Neuronal stem cell (in vitro differentiated cells): ENCODE data around the gene MYH7.
A peak's percentile ranks its signal among the peaks of the same experiment; 100 is the strongest.

ENCODE experiments used
- DNase-seq: peaks from one replicate; pipeline ENCODE4 v3.0.0-alpha.2; 2013; ENCODE audit warnings: low spot score
- H2AFZ ChIP-seq: one replicate; pipeline ENCODE4 v1.6.1; 2013; ENCODE audit warnings: mild to moderate bottlenecking, low read length, inconsistent platforms
- H2AK5ac ChIP-seq: 2 replicates; pipeline ENCODE4 v1.6.1; 2013; ENCODE audit warnings: low read depth, mild to moderate bottlenecking, inconsistent platforms, low read length, moderate library complexity, mixed read lengths
- H2BK120ac ChIP-seq: 2 replicates; pipeline ENCODE4 v1.6.1; 2013; ENCODE audit warnings: low read depth, mild to moderate bottlenecking, inconsistent platforms, low read length, moderate library complexity, mixed read lengths
- H2BK12ac ChIP-seq: one replicate; pipeline ENCODE4 v1.6.1; 2013; ENCODE audit warnings: low read length, inconsistent platforms
- H2BK15ac ChIP-seq: 2 replicates; pipeline ENCODE4 v1.6.1; 2013; ENCODE audit warnings: mild to moderate bottlenecking, low read length, inconsistent platforms, mixed read lengths
- H2BK5ac ChIP-seq: one replicate; pipeline ENCODE4 v1.6.1; 2013; ENCODE audit warnings: inconsistent platforms, mild to moderate bottlenecking, low read length, moderate library complexity
- H3K14ac ChIP-seq: one replicate; pipeline ENCODE4 v1.6.1; 2013; ENCODE audit warnings: low read length, inconsistent platforms
- H3K18ac ChIP-seq: 2 replicates; pipeline ENCODE4 v1.6.1; 2013; ENCODE audit warnings: low read length, inconsistent platforms
- H3K23ac ChIP-seq: 2 replicates; pipeline ENCODE4 v1.6.1; 2013; ENCODE audit warnings: low read depth, mild to moderate bottlenecking, mixed read lengths, low read length, inconsistent platforms; ENCODE audit not compliant: poor library complexity
- H3K27ac ChIP-seq: replicated peaks from 3 replicates; pipeline ENCODE4 v1.5.1; 2013; ENCODE audit warnings: low read length, inconsistent platforms
- H3K27me3 ChIP-seq, 3 experiments: 2 replicates each; pipeline ENCODE4 v1.6.1; 2013; ENCODE audit warnings: low read length in 3 of 3, mild to moderate bottlenecking in 2 of 3, inconsistent platforms in 1 of 3, low read depth in 1 of 3, mixed read lengths in 1 of 3, moderate library complexity in 1 of 3; ENCODE audit not compliant: control insufficient read depth in 3 of 3, insufficient read depth in 3 of 3
- H3K36me3 ChIP-seq, 2 donors: replicated peaks in 1 of 2; 2 replicates each; pipeline ENCODE4 v1.6.1; 2013; ENCODE audit warnings: low read length in 2 of 2; ENCODE audit not compliant: control insufficient read depth in 2 of 2, insufficient read depth in 2 of 2
- H3K4ac ChIP-seq: 2 replicates; pipeline ENCODE4 v1.6.1; 2013; ENCODE audit warnings: inconsistent platforms, mild to moderate bottlenecking, low read length, moderate library complexity
- H3K4me1 ChIP-seq, 2 donors: 1 replicate in 1 of 2; 2 replicates in 1 of 2; pipeline ENCODE4 v1.6.1; 2013; ENCODE audit warnings: low read length in 2 of 2, low read depth in 1 of 2; ENCODE audit not compliant: control insufficient read depth in 2 of 2, insufficient read depth in 1 of 2
- H3K4me2 ChIP-seq: one replicate; pipeline ENCODE4 v1.6.1; 2013; ENCODE audit warnings: mild to moderate bottlenecking, low read length, inconsistent platforms; ENCODE audit not compliant: insufficient read depth, poor library complexity, severe bottlenecking
- H3K4me3 ChIP-seq, 2 donors: 2 replicates each; pipeline ENCODE4 v1.5.1; 2013; ENCODE audit warnings: low read length in 2 of 2, mild to moderate bottlenecking in 2 of 2, inconsistent platforms in 1 of 2, moderate library complexity in 1 of 2
- H3K79me1 ChIP-seq: one replicate; pipeline ENCODE4 v1.6.1; 2013; ENCODE audit warnings: low read depth, mild to moderate bottlenecking, inconsistent platforms, low read length, moderate library complexity
- H3K9ac ChIP-seq: one replicate; pipeline ENCODE4 v1.6.1; 2013; ENCODE audit warnings: mild to moderate bottlenecking, low read depth, low read length, inconsistent platforms; ENCODE audit not compliant: poor library complexity
- H3K9me3 ChIP-seq, 2 donors: replicated peaks in 1 of 2; 2 replicates each; pipeline versions ENCODE3 to v1.6.1; 2013; ENCODE audit warnings: low read length in 2 of 2, mild to moderate bottlenecking in 2 of 2, inconsistent platforms in 1 of 2, low read depth in 1 of 2, mixed read lengths in 1 of 2, moderate library complexity in 1 of 2; ENCODE audit not compliant: control insufficient read depth in 2 of 2, insufficient read depth in 1 of 2
- H4K8ac ChIP-seq: one replicate; pipeline ENCODE4 v1.6.1; 2013; ENCODE audit warnings: low read depth, mild to moderate bottlenecking, inconsistent platforms, low read length, moderate library complexity
- H4K91ac ChIP-seq: one replicate; pipeline ENCODE4 v1.6.1; 2013; ENCODE audit warnings: low read length, low read depth, mild to moderate bottlenecking, inconsistent platforms; ENCODE audit not compliant: poor library complexity
- WGBS, 2 donors: extraction: QIAGEN DNeasy Blood & Tissue Kit; methylation state at CpG; one replicate each; pipeline ENCODE4 v1.1.7; 2013; ENCODE audit warnings: missing lambda C conversion rate in 2 of 2, mixed read lengths in 1 of 2; ENCODE audit not compliant: insufficient read length in 2 of 2, insufficient replicate concordance in 1 of 2; ENCODE audit errors: extremely low coverage in 2 of 2; 5-methylcytosine and 5-hydroxymethylcytosine counted together

MYH7 gene

GRCh38 chr14:23408307-23408630 lies 27.2 kb downstream of the MYH7 start:
- H3K79me1 ChIP-seq: peaks cover 2% of the 10 kb centered on the region
- H2AK5ac ChIP-seq: peak overlapping the region; percentile 28
- no peak overlapping the region for H4K8ac ChIP-seq
- H3K18ac ChIP-seq: peak overlapping the region; percentile 40
- peak overlapping the region; percentile 45 for H3K9ac ChIP-seq
- no CpG with 5 or more reads among the region's 5 CpGs for WGBS, 2 donors
- H3K4me3 ChIP-seq: no peak overlapping the region
- no peaks in the 10 kb centered on the region for H3K9me3 ChIP-seq
- H3K4me2 ChIP-seq: no peak overlapping the region
- no peak overlapping the region for H4K91ac ChIP-seq
- no peaks in the 10 kb centered on the region for H3K36me3 ChIP-seq
- H3K23ac ChIP-seq: no peak overlapping the region
- H3K27ac ChIP-seq: no peak overlapping the region
- H3K27me3 ChIP-seq: peaks cover 0 to 70% (median 0%) of the 10 kb centered on the region in 3 experiments
- peaks cover 5% of the 10 kb centered on the region in 2 donors for H3K4me1 ChIP-seq
- no peak for DNase-seq
- no peak overlapping the region for H2BK12ac ChIP-seq
- H2BK15ac ChIP-seq: no peak overlapping the region
- no peak overlapping the region for H3K4ac ChIP-seq
- H3K14ac ChIP-seq: no peak overlapping the region
- H2BK120ac ChIP-seq: no peak overlapping the region
- H2AFZ ChIP-seq: no peak overlapping the region
- no peak overlapping the region for H2BK5ac ChIP-seq

- Histone ChIP-seq H3K4me2 (no peak within 1 kb of the TSS), H4K91ac (no peak within 1 kb of the TSS)
- no peak for DNase-seq
Measured at GRCh38 chr14:23407516-23408306, 27.7 kb downstream of the MYH7 start, which contains the start of gene MYH6. Gene MYH6 (minus strand): TSS chr14:23408273. CDS start chr14:23407223, 1,050 bp downstream.

GRCh38 chr14:23406725-23407355 lies 28.6 kb downstream of the MYH7 start:
- Histone ChIP-seq H3K27ac (no peak overlapping the region), H3K14ac (no peak overlapping the region), H3K4ac (no peak overlapping the region), H3K9ac (no peak overlapping the region), H3K9me3 (no peaks in the 10 kb centered on the region), H2BK15ac (no peak overlapping the region), H3K36me3 (no peaks in the 10 kb centered on the region), H3K27me3 (peaks cover 0 to 76% (median 0%) of the 10 kb centered on the region in 3 experiments), H3K4me3 (no peak overlapping the region), H3K4me2 (no peak overlapping the region), H3K79me1 (peaks cover 2% of the 10 kb centered on the region), H2BK120ac (no peak overlapping the region), H2BK5ac (no peak overlapping the region), H4K8ac (no peak overlapping the region), H2BK12ac (no peak overlapping the region), H2AFZ (no peak overlapping the region), H2AK5ac (peak overlapping the region; percentile 31), H3K4me1 (peaks cover 5% of the 10 kb centered on the region in 2 donors), H3K18ac (no peak overlapping the region), H3K23ac (no peak overlapping the region), H4K91ac (no peak overlapping the region)
- no peak for DNase-seq
- no CpG with 5 or more reads among the region's 15 CpGs for WGBS, 2 donors

More at GRCh38 chr14:23407516-23408306, 27.7 kb downstream of the MYH7 start, which contains the start of gene MYH6:
- peaks cover 5% of the 10 kb centered on the region in 2 donors for H3K4me1 ChIP-seq
- no CpG with 5 or more reads among the region's 15 CpGs for WGBS, 2 donors
- peak within 1 kb of the TSS; percentile 45 for H3K9ac ChIP-seq
- H3K79me1 ChIP-seq: peaks cover 2% of the 10 kb centered on the region
- H2AFZ ChIP-seq: no peak within 1 kb of the TSS
- H3K27ac ChIP-seq: no peak within 1 kb of the TSS
- no peak within 1 kb of the TSS for H2BK15ac ChIP-seq
- H4K8ac ChIP-seq: no peak within 1 kb of the TSS
- H2AK5ac ChIP-seq: peak within 1 kb of the TSS; percentile 30
- H3K4me3 ChIP-seq: no peak within 1 kb of the TSS
- peaks cover 0 to 73% (median 0%) of the 10 kb centered on the region in 3 experiments for H3K27me3 ChIP-seq
- no peak within 1 kb of the TSS for H2BK12ac ChIP-seq
- H2BK5ac ChIP-seq: no peak within 1 kb of the TSS
- no peaks in the 10 kb centered on the region for H3K9me3 ChIP-seq
- H3K14ac ChIP-seq: no peak within 1 kb of the TSS
- H3K23ac ChIP-seq: peak within 1 kb of the TSS; percentile 14
- H3K4ac ChIP-seq: no peak within 1 kb of the TSS
- H3K18ac ChIP-seq: peak within 1 kb of the TSS; percentile 60
- H2BK120ac ChIP-seq: no peak within 1 kb of the TSS
- no peaks in the 10 kb centered on the region for H3K36me3 ChIP-seq

GRCh38 chr14:23406244-23406643 lies 29.2 kb downstream of the MYH7 start:
- no peak overlapping the region for H3K9ac ChIP-seq
- H2BK12ac ChIP-seq: no peak overlapping the region
- no CpG with 5 or more reads among the region's 4 CpGs for WGBS, 2 donors
- DNase-seq: no peak
- H2BK120ac ChIP-seq: no peak overlapping the region
- no peak overlapping the region for H3K27ac ChIP-seq
- peak overlapping the region; percentile 11 for H3K18ac ChIP-seq
- H4K91ac ChIP-seq: no peak overlapping the region
- no peak overlapping the region for H3K4me2 ChIP-seq
- H3K4me3 ChIP-seq: no peak overlapping the region
- no peak overlapping the region for H4K8ac ChIP-seq
- no peak overlapping the region for H2BK5ac ChIP-seq
- no peak overlapping the region for H3K14ac ChIP-seq
- no peak overlapping the region for H2AFZ ChIP-seq
- H3K79me1 ChIP-seq: peaks cover 2% of the 10 kb centered on the region
- no peaks in the 10 kb centered on the region for H3K9me3 ChIP-seq
- H3K27me3 ChIP-seq: peaks cover 0 to 72% (median 0%) of the 10 kb centered on the region in 3 experiments
- peaks cover under 1 to 5% of the 10 kb centered on the region in 2 donors for H3K4me1 ChIP-seq
- H2BK15ac ChIP-seq: no peak overlapping the region
- no peaks in the 10 kb centered on the region for H3K36me3 ChIP-seq
- H3K23ac ChIP-seq: no peak overlapping the region
- peak overlapping the region; percentile 74 for H2AK5ac ChIP-seq
- H3K4ac ChIP-seq: no peak overlapping the region
